DND-41 (cell line): Measurements from ENCODE around the gene RFTN1.

Source experiments
- EZH2 ChIP-seq: IDR thresholded peaks from 3 replicates; pipeline ENCODE4 v1.6.1; 2012; ENCODE audit warnings: borderline replicate concordance, low read depth, mild to moderate bottlenecking, moderate library complexity, low read length, inconsistent platforms; ENCODE audit not compliant: severe bottlenecking
- TF ChIP-seq, protein P1 (sequence below): IDR thresholded peaks from 2 replicates; pipeline ENCODE4 v1.5.1; 2012; ENCODE audit warnings: borderline replicate concordance, low read length, moderate library complexity, mild to moderate bottlenecking; ENCODE audit not compliant: poor library complexity, severe bottlenecking; ENCODE audit errors: extremely low read depth

DNA sequence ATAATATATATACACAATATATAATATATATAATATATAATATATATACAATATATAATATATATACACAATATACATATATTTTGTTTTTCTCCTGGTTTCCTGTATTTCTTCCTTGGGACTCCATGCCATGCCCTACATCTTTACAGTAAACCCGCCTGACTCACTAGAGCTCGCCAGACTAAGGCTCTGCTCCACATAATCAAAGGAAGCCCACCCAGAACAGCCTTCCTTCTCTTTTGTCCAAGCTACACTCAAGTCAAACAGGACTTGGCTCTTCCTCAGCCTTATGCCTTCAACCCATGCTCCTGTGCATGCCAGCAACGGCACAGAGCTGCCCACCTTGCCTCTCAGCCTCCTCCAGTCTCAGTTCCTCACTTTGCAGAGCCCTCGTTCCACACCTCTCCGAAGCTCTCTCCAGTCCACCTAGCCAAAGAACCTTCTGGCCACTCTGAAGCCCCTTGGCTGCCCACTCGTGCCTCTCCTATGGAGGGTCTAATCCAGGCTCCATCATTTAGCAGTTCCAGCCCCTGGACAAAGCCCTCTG is 109.1 kb downstream of the RFTN1 start:
- TF ChIP-seq, protein P1, sequence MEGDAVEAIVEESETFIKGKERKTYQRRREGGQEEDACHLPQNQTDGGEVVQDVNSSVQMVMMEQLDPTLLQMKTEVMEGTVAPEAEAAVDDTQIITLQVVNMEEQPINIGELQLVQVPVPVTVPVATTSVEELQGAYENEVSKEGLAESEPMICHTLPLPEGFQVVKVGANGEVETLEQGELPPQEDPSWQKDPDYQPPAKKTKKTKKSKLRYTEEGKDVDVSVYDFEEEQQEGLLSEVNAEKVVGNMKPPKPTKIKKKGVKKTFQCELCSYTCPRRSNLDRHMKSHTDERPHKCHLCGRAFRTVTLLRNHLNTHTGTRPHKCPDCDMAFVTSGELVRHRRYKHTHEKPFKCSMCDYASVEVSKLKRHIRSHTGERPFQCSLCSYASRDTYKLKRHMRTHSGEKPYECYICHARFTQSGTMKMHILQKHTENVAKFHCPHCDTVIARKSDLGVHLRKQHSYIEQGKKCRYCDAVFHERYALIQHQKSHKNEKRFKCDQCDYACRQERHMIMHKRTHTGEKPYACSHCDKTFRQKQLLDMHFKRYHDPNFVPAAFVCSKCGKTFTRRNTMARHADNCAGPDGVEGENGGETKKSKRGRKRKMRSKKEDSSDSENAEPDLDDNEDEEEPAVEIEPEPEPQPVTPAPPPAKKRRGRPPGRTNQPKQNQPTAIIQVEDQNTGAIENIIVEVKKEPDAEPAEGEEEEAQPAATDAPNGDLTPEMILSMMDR: no peak
- no peak for TF ChIP-seq EZH2
